HG03066 (cell line): Measurements from ENCODE around the gene GOLGA6L9.
"Not testable (repeated sequence)": the region's sequence is repeated elsewhere in the genome, so short reads cannot be mapped to it uniquely, and the experiment has no call there.

ENCODE experiments used
- ATAC-seq: cut with Tn5 transposase; IDR thresholded peaks from one replicate; pipeline ENCODE4 v1.9.1; 2021; ENCODE audit warnings: low read depth; ENCODE audit not compliant: unreplicated experiment

The GOLGA6L9 gene

GRCh38 chr15:82429693-82430092 lies at the start of gene GOLGA6L9:
GOLGA6L9 (plus strand) TSS chr15:82429816; CDS start chr15:82430080, 264 bp downstream.
- not testable (repeated sequence) for ATAC-seq

GRCh38 chr15:82381330-82381955 lies 48.2 kb upstream of the GOLGA6L9 start:
- ATAC-seq = not testable (repeated sequence)

- ATAC-seq = not testable (repeated sequence)
Observed at GRCh38 chr15:82387209-82387608, 42.4 kb upstream of the GOLGA6L9 start.

- ATAC-seq = not testable (repeated sequence)
Observed at GRCh38 chr15:82390152-82390551, 39.5 kb upstream of the GOLGA6L9 start.

GRCh38 chr15:82392077-82392476 lies 37.5 kb upstream of the GOLGA6L9 start:
- ATAC-seq = not testable (repeated sequence)

GRCh38 chr15:82393671-82394070 lies 35.9 kb upstream of the GOLGA6L9 start:
- ATAC-seq = no peak

GRCh38 chr15:82395788-82396187 lies 33.8 kb upstream of the GOLGA6L9 start:
- ATAC-seq = not testable (repeated sequence)

GRCh38 chr15:82397817-82398216 lies 31.8 kb upstream of the GOLGA6L9 start:
- no peak for ATAC-seq

- ATAC-seq = no peak
Observed at GRCh38 chr15:82398785-82399184, 30.8 kb upstream of the GOLGA6L9 start.

GRCh38 chr15:82399366-82400103 lies 30.1 kb upstream of the GOLGA6L9 start:
- not testable (repeated sequence) for ATAC-seq

GRCh38 chr15:82401918-82402317 lies 27.7 kb upstream of the GOLGA6L9 start:
- not testable (repeated sequence) for ATAC-seq

GRCh38 chr15:82402341-82402740 lies 27.3 kb upstream of the GOLGA6L9 start:
- ATAC-seq = not testable (repeated sequence)

GRCh38 chr15:82406211-82406610 lies 23.4 kb upstream of the GOLGA6L9 start:
- ATAC-seq = not testable (repeated sequence)

- not testable (repeated sequence) for ATAC-seq
Observed at GRCh38 chr15:82410306-82410705, 19.3 kb upstream of the GOLGA6L9 start.

GRCh38 chr15:82411595-82411994 lies 18.0 kb upstream of the GOLGA6L9 start:
- not testable (repeated sequence) for ATAC-seq

GRCh38 chr15:82414525-82415191 lies 15.0 kb upstream of the GOLGA6L9 start:
- ATAC-seq = not testable (repeated sequence)

- ATAC-seq = not testable (repeated sequence)
Observed at GRCh38 chr15:82420516-82420915, 9.1 kb upstream of the GOLGA6L9 start.

GRCh38 chr15:82420966-82421365 lies 8.7 kb upstream of the GOLGA6L9 start:
- not testable (repeated sequence) for ATAC-seq

- not testable (repeated sequence) for ATAC-seq
Observed at GRCh38 chr15:82427117-82427516, 2.5 kb upstream of the GOLGA6L9 start.

- not testable (repeated sequence) for ATAC-seq
Observed at GRCh38 chr15:82445420-82445819, 15.8 kb downstream of the GOLGA6L9 start.

GRCh38 chr15:82457336-82457735 lies 27.7 kb downstream of the GOLGA6L9 start:
- not testable (repeated sequence) for ATAC-seq
